Endometrium (tissue), 2 donors: Measurements from ENCODE around the gene PCDHA11.
"Not testable (repeated sequence)": the region's sequence is repeated elsewhere in the genome, so short reads cannot be mapped to it uniquely, and the experiment has no call there.

Source experiments
- FAIRE-seq: peaks from 2 replicates; lab custom pipeline; 2012; peaks lifted over from hg19 to GRCh38; lab: Jason Lieb, UNC
- donor health status: control.
- donor health status: control.

The PCDHA11 gene

DNA sequence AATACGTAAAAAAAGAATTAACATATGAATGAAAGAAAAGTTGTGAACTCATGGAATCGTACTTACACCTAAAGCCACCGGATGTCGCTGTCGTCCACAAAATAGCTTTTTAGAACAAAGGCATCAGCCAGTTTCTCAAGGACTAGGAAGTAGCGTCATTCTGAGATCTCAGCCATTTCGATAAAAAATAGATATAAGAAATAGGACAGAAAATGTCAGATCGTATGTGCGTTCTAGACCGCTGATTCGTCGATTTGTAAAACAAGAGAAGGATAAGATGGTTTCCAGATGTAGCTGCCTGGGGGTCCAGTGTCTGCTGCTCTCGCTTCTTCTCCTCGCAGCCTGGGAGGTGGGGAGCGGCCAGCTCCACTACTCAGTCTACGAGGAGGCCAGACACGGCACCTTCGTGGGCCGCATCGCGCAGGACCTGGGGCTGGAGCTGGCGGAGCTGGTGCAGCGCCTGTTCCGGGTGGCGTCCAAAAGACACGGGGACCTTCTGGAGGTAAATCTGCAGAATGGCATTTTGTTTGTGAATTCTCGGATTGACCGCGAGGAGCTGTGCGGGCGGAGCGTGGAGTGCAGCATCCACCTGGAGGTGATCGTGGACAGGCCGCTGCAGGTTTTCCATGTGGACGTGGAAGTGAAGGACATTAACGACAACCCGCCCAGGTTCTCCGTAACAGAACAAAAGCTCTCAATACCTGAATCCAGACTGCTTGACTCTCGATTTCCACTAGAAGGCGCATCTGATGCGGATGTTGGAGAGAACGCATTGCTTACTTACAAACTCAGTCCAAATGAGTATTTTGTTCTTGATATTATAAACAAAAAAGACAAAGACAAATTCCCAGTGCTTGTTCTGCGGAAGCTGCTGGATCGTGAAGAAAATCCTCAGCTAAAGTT is 12.7 kb upstream of the PCDHA11 start, which contains the start of gene PCDHA10:
Gene PCDHA10 (plus strand): TSS at position 126 of the 903 bp plus-strand sequence. CDS start 152 bp downstream, at position 278.
- FAIRE-seq = no peak

DNA sequence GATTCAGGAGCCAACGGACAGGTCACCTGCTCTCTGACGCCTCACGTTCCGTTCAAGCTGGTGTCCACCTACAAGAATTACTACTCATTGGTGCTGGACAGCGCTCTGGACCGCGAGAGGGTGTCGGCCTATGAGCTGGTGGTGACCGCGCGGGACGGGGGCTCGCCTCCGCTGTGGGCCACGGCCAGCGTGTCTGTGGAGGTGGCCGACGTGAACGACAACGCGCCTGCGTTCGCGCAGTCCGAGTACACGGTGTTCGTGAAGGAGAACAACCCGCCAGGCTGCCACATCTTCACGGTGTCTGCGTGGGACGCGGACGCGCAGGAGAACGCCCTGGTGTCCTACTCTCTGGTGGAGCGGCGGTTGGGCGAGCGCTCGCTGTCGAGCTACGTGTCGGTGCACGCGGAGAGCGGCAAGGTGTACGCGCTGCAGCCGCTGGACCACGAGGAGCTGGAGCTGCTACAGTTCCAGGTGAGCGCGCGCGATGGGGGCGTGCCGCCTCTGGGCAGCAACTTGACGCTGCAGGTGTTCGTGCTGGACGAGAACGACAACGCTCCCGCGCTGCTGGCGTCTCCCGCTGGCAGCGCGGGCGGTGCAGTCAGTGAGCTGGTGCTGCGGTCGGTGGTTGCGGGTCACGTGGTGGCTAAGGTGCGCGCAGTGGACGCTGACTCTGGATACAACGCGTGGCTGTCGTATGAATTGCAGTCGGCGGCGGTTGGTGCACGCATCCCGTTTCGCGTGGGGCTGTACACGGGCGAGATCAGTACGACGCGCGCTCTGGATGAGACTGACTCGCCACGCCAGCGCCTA is 11.4 kb upstream of the PCDHA11 start:
- FAIRE-seq = no peak

DNA sequence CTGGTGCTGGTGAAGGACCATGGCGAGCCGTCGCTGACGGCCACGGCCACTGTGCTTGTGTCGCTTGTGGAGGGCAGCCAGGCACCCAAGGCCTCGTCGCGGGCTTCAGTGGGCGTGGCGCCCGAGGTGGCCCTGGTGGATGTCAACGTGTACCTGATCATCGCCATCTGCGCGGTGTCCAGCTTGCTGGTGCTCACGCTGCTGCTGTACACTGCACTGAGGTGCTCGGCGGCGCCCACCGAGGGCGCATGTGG is 10.8 kb upstream of the PCDHA11 start:
- no peak for FAIRE-seq

GRCh38 chr5:140862441-140863295 is 6.1 kb upstream of the PCDHA11 start:
- FAIRE-seq = no peak

DNA sequence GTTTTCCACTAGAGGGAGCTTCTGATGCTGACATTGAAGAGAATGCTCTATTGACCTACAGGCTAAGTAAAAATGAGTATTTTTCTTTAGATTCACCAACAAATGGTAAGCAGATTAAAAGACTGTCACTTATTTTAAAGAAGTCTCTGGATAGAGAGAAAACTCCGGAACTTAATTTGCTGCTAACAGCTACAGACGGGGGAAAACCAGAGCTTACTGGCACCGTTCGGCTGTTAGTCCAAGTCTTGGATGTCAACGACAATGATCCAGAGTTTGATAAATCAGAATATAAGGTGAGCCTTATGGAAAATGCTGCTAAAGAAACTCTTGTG is 764 bp downstream of the PCDHA11 start:
- no peak for FAIRE-seq

GRCh38 chr5:140870221-140871201 is 1.8 kb downstream of the PCDHA11 start:
- no peak for FAIRE-seq

DNA sequence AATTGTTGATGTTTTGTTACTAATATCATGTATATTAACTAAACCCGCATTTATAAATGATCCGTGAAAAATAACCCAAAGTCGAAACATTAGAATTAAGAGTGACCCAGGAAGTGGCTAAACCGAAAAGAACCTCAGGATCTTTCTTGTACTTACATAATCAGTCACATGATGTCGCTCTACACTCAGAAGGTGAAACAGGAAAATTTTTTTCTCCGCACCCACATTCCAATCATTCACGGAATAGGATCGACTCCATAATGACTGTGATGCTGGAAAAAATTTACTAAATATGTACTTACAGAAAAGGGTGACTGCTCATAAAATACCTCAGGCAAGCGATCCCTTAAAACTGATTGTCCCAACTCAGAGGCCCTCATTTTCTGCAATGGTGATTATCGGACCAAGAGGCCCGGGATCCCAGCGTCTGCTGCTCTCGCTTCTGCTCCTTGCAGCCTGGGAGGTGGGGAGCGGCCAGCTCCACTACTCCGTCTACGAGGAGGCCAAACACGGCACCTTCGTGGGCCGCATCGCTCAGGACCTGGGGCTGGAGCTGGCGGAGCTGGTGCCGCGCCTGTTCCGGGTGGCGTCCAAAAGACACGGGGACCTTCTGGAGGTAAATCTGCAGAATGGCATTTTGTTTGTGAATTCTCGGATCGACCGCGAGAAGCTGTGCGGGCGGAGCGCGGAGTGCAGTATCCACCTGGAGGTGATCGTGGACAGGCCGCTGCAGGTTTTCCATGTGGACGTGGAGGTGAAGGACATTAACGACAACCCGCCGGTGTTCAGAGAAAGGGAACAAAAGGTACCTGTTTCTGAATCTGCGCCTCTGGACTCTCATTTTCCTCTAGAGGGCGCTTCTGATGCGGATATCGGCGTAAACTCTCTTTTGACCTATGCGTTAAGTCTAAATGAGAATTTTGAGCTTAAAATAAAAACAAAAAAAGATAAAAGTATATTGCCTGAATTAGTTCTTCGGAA is 6.6 kb downstream of the PCDHA11 start, which contains the start of gene PCDHA12:
Gene PCDHA12 (plus strand): TSS at position 224 of the 981 bp plus-strand sequence. CDS start 165 bp downstream, at position 389.
- FAIRE-seq = no peak

- FAIRE-seq = not testable (repeated sequence)
These were observed 7.9 kb downstream of the PCDHA11 start for GRCh38 chr5:140876541-140877261.

DNA sequence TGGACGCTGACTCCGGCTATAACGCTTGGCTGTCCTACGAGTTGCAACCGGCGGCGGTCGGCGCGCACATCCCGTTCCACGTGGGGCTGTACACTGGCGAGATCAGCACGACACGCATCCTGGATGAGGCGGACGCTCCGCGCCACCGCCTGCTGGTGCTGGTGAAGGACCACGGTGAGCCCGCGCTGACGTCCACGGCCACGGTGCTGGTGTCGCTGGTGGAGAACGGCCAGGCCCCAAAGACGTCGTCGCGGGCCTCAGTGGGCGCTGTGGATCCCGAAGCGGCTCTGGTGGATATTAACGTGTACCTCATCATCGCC is 8.5 kb downstream of the PCDHA11 start:
- no peak for FAIRE-seq

- FAIRE-seq = no peak
These were observed 13.3 kb downstream of the PCDHA11 start, which contains the start of gene PCDHA13 for GRCh38 chr5:140881889-140882590. Gene PCDHA13 (plus strand): TSS chr5:140882124. CDS start chr5:140882269, 145 bp downstream.

GRCh38 chr5:140882591-140882899 is 13.8 kb downstream of the PCDHA11 start:
- FAIRE-seq = no peak

DNA sequence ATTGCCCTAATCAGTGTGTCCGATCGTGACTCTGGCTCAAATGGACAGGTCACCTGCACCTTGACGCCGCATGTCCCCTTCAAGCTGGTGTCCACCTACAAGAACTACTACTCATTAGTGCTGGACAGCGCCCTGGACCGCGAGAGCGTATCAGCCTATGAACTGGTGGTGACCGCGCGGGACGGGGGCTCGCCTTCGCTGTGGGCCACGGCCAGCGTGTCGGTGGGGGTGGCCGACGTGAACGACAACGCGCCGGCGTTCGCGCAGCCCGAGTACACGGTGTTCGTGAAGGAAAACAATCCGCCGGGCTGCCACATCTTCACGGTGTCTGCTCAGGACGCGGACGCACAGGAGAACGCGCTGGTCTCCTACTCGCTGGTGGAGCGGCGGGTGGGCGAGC is 14.6 kb downstream of the PCDHA11 start:
- FAIRE-seq = no peak

DNA sequence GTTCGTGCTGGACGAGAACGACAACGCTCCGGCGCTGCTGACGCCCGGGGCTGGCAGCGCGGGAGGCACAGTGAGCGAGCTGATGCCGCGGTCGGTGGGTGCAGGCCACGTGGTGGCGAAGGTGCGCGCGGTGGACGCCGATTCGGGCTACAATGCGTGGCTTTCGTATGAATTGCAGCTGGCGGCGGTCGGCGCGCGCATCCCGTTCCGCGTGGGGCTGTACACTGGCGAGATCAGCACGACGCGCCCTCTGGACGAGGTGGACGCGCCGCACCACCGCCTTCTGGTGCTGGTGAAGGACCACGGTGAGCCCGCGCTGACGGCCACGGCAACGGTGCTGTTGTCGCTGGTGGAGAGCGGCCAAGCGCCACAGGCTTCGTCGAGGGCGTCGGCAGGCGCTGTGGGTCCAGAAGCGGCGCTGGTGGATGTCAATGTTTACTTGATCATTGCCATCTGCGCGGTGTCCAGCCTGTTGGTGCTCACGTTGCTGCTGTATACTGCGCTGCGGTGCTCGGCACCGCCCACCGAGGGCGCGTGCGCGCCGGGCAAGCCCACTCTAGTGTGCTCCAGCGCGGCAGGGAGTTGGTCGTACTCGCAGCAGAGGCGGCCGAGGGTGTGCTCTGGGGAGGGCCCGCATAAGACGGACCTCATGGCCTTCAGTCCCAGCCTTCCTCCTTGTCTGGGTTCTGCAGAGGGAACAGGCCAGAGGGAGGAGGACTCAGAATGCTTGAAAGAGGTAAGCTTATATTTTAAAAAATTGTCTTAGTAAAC is 15.4 kb downstream of the PCDHA11 start:
- FAIRE-seq = no peak

DNA sequence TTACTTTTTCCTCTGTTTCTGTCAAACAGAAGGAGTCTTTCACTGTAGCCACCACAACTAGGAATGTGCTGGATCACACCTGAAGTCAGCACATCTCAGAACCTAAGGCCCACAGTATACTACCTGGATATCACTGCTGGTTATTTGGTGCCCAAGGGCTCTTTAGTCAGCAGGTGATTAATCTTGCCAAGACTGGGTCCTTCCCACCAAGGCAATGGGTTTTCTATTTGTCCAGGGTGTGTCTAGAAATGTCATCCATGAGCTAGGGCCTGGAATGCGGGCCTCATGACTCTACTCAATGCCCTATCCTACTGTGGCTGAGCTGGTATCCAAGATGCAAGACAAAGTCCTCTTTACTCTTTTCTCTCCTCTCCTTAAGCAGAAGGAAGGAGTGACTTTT is 47.6 kb downstream of the PCDHA11 start:
- no peak for FAIRE-seq
